ENCODE measurements around the gene SCCPDH.

DNA sequence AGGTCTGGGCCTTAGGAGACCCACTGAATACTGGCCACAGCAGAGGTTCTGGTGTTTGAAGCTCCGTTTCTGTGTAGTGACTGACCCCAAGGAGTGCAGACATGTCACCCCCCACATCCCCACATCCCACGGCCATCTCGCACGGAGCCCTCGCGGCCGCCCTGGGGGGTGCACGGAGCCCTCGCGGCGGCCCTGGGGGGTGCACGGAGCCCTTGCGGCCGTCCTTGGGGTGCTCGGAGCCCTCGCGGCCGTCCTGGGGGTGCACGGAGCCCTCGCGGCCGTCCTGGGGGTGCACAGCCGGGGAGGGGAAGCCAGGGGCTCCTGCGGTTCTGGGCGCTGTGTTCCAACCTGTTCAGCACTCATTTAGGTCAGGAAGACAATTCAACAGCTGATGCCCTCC, 68.4 kb downstream of the SCCPDH start:
- TF ChIP-seq, protein P1, sequence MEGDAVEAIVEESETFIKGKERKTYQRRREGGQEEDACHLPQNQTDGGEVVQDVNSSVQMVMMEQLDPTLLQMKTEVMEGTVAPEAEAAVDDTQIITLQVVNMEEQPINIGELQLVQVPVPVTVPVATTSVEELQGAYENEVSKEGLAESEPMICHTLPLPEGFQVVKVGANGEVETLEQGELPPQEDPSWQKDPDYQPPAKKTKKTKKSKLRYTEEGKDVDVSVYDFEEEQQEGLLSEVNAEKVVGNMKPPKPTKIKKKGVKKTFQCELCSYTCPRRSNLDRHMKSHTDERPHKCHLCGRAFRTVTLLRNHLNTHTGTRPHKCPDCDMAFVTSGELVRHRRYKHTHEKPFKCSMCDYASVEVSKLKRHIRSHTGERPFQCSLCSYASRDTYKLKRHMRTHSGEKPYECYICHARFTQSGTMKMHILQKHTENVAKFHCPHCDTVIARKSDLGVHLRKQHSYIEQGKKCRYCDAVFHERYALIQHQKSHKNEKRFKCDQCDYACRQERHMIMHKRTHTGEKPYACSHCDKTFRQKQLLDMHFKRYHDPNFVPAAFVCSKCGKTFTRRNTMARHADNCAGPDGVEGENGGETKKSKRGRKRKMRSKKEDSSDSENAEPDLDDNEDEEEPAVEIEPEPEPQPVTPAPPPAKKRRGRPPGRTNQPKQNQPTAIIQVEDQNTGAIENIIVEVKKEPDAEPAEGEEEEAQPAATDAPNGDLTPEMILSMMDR (IDR thresholded peaks at IDR 0.05; ENCODE audit: low read depth, low read length, missing input control) = no peak
- TF ChIP-seq RAD21 (IDR thresholded peaks at IDR 0.05) = no peak
- no peak for TF ChIP-seq SP1 (IDR thresholded peaks at IDR 0.05)
- no peak for TF ChIP-seq JUND (IDR thresholded peaks at IDR 0.05)
- TF ChIP-seq, protein P2, sequence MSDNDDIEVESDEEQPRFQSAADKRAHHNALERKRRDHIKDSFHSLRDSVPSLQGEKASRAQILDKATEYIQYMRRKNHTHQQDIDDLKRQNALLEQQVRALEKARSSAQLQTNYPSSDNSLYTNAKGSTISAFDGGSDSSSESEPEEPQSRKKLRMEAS (IDR thresholded peaks at IDR 0.05) = no peak
- no peak for TF ChIP-seq RXRA (IDR thresholded peaks at IDR 0.05)
- TF ChIP-seq GABPA (IDR thresholded peaks at IDR 0.05 in 1 of 2, conservative IDR thresholded peaks at IDR 0.05 in 1 of 2) = no peak
- TF ChIP-seq, protein P3, sequence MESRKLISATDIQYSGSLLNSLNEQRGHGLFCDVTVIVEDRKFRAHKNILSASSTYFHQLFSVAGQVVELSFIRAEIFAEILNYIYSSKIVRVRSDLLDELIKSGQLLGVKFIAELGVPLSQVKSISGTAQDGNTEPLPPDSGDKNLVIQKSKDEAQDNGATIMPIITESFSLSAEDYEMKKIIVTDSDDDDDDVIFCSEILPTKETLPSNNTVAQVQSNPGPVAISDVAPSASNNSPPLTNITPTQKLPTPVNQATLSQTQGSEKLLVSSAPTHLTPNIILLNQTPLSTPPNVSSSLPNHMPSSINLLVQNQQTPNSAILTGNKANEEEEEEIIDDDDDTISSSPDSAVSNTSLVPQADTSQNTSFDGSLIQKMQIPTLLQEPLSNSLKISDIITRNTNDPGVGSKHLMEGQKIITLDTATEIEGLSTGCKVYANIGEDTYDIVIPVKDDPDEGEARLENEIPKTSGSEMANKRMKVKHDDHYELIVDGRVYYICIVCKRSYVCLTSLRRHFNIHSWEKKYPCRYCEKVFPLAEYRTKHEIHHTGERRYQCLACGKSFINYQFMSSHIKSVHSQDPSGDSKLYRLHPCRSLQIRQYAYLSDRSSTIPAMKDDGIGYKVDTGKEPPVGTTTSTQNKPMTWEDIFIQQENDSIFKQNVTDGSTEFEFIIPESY (IDR thresholded peaks at IDR 0.05) = no peak
- TF ChIP-seq YY1 (IDR thresholded peaks at IDR 0.05) = no peak
- TF ChIP-seq NR2F2 (IDR thresholded peaks at IDR 0.05) = no peak

Measured in liver (tissue), 3 donors.